ENCODE measurements around the gene ATG16L1. TPM values are rescaled to one million over a fixed set of nuclear protein-coding genes. Genes with fewer than 3 reads are reported as not detected.
"Not testable (repeated sequence)": the region's sequence is repeated elsewhere in the genome, so short reads cannot be mapped to it uniquely, and the experiment has no call there.

Gene ATG16L1
- total RNA-seq, 1 experiment from 2014 or later, result 26.4 TPM

GRCh38 chr2:233331536-233331935, 80.1 kb downstream of the ATG16L1 start:
- H3K9me3 Mint-ChIP-seq (ENCODE audit: unreplicated experiment), result no peaks in the 10 kb centered on the region
- ChIA-PET POLR2A (interaction anchor here (0.8 to 1.1 kb wide), 2 partner anchors 10 to 16 kb away, joined by 3 read pairs; no protein-coding TSS in a partner anchor), CTCF (interaction anchor here (0.6 to 1.7 kb wide), 4 partner anchors 19 to 1127 kb away, joined by 3 to 4 read pairs (median 3); partner anchors contain the start of gene DGKD)
- no peaks in the 10 kb centered on the region for H3K4me1 Mint-ChIP-seq (ENCODE audit: insufficient read depth, unreplicated experiment)
- no peak overlapping the region for H3K27ac Mint-ChIP-seq (ENCODE audit: low read depth, unreplicated experiment)
- no peaks in the 10 kb centered on the region for H3K27me3 Mint-ChIP-seq (ENCODE audit: insufficient read depth, unreplicated experiment)
- H3K36me3 Mint-ChIP-seq (ENCODE audit: insufficient read depth, unreplicated experiment), result no peaks in the 10 kb centered on the region
- no TSS peak for BruUV-seq (replicated peaks)
- H3K4me3 Mint-ChIP-seq (ENCODE audit: unreplicated experiment), result no peak overlapping the region
- no peak for DNase-seq (ENCODE audit: unreplicated experiment)
- no peak for TF ChIP-seq CTCF (IDR thresholded peaks at IDR 0.05; ENCODE audit: unreplicated experiment)
- intact Hi-C loops (cut with micrococcal nuclease), result no loop called here

- Mint-ChIP-seq H3K36me3 (ENCODE audit: insufficient read depth, unreplicated experiment) (no peaks in the 10 kb centered on the region), H3K4me3 (ENCODE audit: unreplicated experiment) (no peak overlapping the region), H3K27me3 (ENCODE audit: insufficient read depth, unreplicated experiment) (no peaks in the 10 kb centered on the region), H3K4me1 (ENCODE audit: insufficient read depth, unreplicated experiment) (no peaks in the 10 kb centered on the region), H3K9me3 (ENCODE audit: unreplicated experiment) (no peaks in the 10 kb centered on the region), H3K27ac (ENCODE audit: low read depth, unreplicated experiment) (no peak overlapping the region)
- no TSS peak for BruUV-seq (replicated peaks)
- DNase-seq (ENCODE audit: unreplicated experiment), result no peak
- intact Hi-C loops (cut with micrococcal nuclease), result no loop called here
- POLR2A ChIA-PET, result interaction anchor here (0.8 kb wide), 1 partner anchor 11 kb away, joined by 3 read pairs; no protein-coding TSS in a partner anchor
- CTCF ChIA-PET, result interaction anchor here (0.7 to 0.8 kb wide), 2 partner anchors 22 to 120 kb away, joined by 3 to 4 read pairs; partner anchors contain the start of gene DGKD
- TF ChIP-seq CTCF (IDR thresholded peaks at IDR 0.05; ENCODE audit: unreplicated experiment), result no peak
These were observed 80.7 kb downstream of the ATG16L1 start for GRCh38 chr2:233332125-233332524.

GRCh38 chr2:233334915-233335314, 83.4 kb downstream of the ATG16L1 start:
- Mint-ChIP-seq H3K27ac (ENCODE audit: low read depth, unreplicated experiment) (no peak overlapping the region), H3K4me3 (ENCODE audit: unreplicated experiment) (no peak overlapping the region), H3K9me3 (ENCODE audit: unreplicated experiment) (no peaks in the 10 kb centered on the region), H3K4me1 (ENCODE audit: insufficient read depth, unreplicated experiment) (no peaks in the 10 kb centered on the region), H3K27me3 (ENCODE audit: insufficient read depth, unreplicated experiment) (no peaks in the 10 kb centered on the region), H3K36me3 (ENCODE audit: insufficient read depth, unreplicated experiment) (no peaks in the 10 kb centered on the region)
- intact Hi-C loops (cut with micrococcal nuclease), result no loop called here
- ChIA-PET CTCF (no interaction called here), POLR2A (no interaction called here)
- no TSS peak for BruUV-seq (replicated peaks)
- no peak for DNase-seq (ENCODE audit: unreplicated experiment)
- TF ChIP-seq CTCF (IDR thresholded peaks at IDR 0.05; ENCODE audit: unreplicated experiment), result no peak

GRCh38 chr2:233336091-233336490, 84.6 kb downstream of the ATG16L1 start:
- H3K9me3 Mint-ChIP-seq (ENCODE audit: unreplicated experiment); H3K4me3 Mint-ChIP-seq (ENCODE audit: unreplicated experiment); H3K36me3 Mint-ChIP-seq (ENCODE audit: insufficient read depth, unreplicated experiment); H3K4me1 Mint-ChIP-seq (ENCODE audit: insufficient read depth, unreplicated experiment); intact Hi-C loops (cut with micrococcal nuclease); BruUV-seq (replicated peaks); DNase-seq (ENCODE audit: unreplicated experiment); H3K27me3 Mint-ChIP-seq (ENCODE audit: insufficient read depth, unreplicated experiment); H3K27ac Mint-ChIP-seq (ENCODE audit: low read depth, unreplicated experiment): not testable (repeated sequence)
- POLR2A ChIA-PET, result interaction anchor here (0.6 kb wide), 1 partner anchor 1799 kb away, joined by 3 read pairs; no protein-coding TSS in a partner anchor
- CTCF ChIA-PET, result interaction anchor here (0.7 kb wide), 2 partner anchors 13 to 532 kb away, joined by 3 read pairs; no protein-coding TSS in a partner anchor

GRCh38 chr2:233336541-233336940, 85.1 kb downstream of the ATG16L1 start:
- intact Hi-C loops (cut with micrococcal nuclease), result no loop called here
- no peak overlapping the region for H3K4me3 Mint-ChIP-seq (ENCODE audit: unreplicated experiment)
- no peak for TF ChIP-seq CTCF (IDR thresholded peaks at IDR 0.05; ENCODE audit: unreplicated experiment)
- CTCF ChIA-PET, result no interaction called here
- no peaks in the 10 kb centered on the region for H3K36me3 Mint-ChIP-seq (ENCODE audit: insufficient read depth, unreplicated experiment)
- POLR2A ChIA-PET, result no interaction called here
- no peaks in the 10 kb centered on the region for H3K27me3 Mint-ChIP-seq (ENCODE audit: insufficient read depth, unreplicated experiment)
- no peak for DNase-seq (ENCODE audit: unreplicated experiment)
- BruUV-seq (replicated peaks), result no TSS peak
- no peaks in the 10 kb centered on the region for H3K9me3 Mint-ChIP-seq (ENCODE audit: unreplicated experiment)
- H3K4me1 Mint-ChIP-seq (ENCODE audit: insufficient read depth, unreplicated experiment), result no peaks in the 10 kb centered on the region
- no peak overlapping the region for H3K27ac Mint-ChIP-seq (ENCODE audit: low read depth, unreplicated experiment)

Data from MCF 10A (cell line).